Spleen (tissue), 11 donors: ENCODE data around the gene LRRC8D. TPM values are rescaled to one million over a fixed set of nuclear protein-coding genes. Genes with fewer than 3 reads are reported as not detected.
A peak's percentile ranks its signal among the peaks of the same experiment; 100 is the strongest.

Experiments
- DNase-seq: peaks from one replicate; pipeline ENCODE4 v3.0.0-alpha.2; 2020
- H3K27ac ChIP-seq, 8 donors: fragments of 200-600 bp; sonication (generic) in 7 of 8; 1 replicate in 4 of 8; 2 replicates in 4 of 8; pipeline versions ENCODE4 v1.5.0 to v1.8.0; 2016 to 2021; ENCODE audit warnings: inconsistent platforms in 4 of 8, mild to moderate bottlenecking in 4 of 8, moderate library complexity in 1 of 8
- H3K27me3 ChIP-seq, 7 donors: fragments of 200-600 bp; sonication (generic) in 6 of 7; replicated peaks in 1 of 7; 1 replicate in 4 of 7; 2 replicates in 3 of 7; pipeline versions ENCODE4 v1.5.0 to v1.8.0; 2016 to 2021; ENCODE audit warnings: inconsistent platforms in 3 of 7, mild to moderate bottlenecking in 1 of 7
- H3K36me3 ChIP-seq, 6 donors: fragments of 200-600 bp; sonication (generic) in 5 of 6; 1 replicate in 4 of 6; 2 replicates in 2 of 6; pipeline versions ENCODE4 v1.5.0 to v1.8.0; 2016 to 2021; ENCODE audit warnings: inconsistent platforms in 2 of 6
- H3K4me1 ChIP-seq, 6 donors: fragments of 200-600 bp; sonication (generic) in 5 of 6; 1 replicate in 3 of 6; 2 replicates in 3 of 6; pipeline versions ENCODE4 v1.5.0 to v1.8.0; 2016 to 2021; ENCODE audit warnings: inconsistent platforms in 3 of 6
- H3K4me3 ChIP-seq, 8 donors: fragments of 200-600 bp; sonication (generic) in 7 of 8; 1 replicate in 4 of 8; 2 replicates in 4 of 8; pipeline versions ENCODE4 v1.5.0 to v1.8.0; 2016 to 2021; ENCODE audit warnings: inconsistent platforms in 4 of 8, mild to moderate bottlenecking in 4 of 8, moderate library complexity in 2 of 8
- H3K9me3 ChIP-seq, 8 donors: fragments of 200-600 bp; sonication (generic) in 7 of 8; 1 replicate in 4 of 8; 2 replicates in 4 of 8; pipeline versions ENCODE4 v1.5.0 to v1.8.0; 2016 to 2021; ENCODE audit warnings: inconsistent platforms in 4 of 8
- POLR2A ChIP-seq, 3 donors: fragments of 450-650 bp; IDR thresholded peaks; one replicate each; pipeline ENCODE4 v1.5.1; 2017; ENCODE audit warnings: antibody characterized with exemption in 3 of 3, mild to moderate bottlenecking in 1 of 3
- POLR2AphosphoS5 ChIP-seq, 3 donors: sonication (generic); formaldehyde crosslinking; IDR thresholded peaks; one replicate each; pipeline ENCODE4 v1.5.1; 2017; ENCODE audit warnings: antibody characterized with exemption in 3 of 3
- WGBS, 5 donors: extraction: QIAGEN DNeasy Blood & Tissue Kit in 3 of 5; methylation state at CpG; one replicate each; pipeline versions ENCODE4 v1.1.5 to v1.1.7; 2013 to 2018; 5-methylcytosine and 5-hydroxymethylcytosine counted together
- intact Hi-C: fragments of 100-400 bp; cut with DNase I; formaldehyde crosslinking; loops from one replicate; pipeline ENCODE4 v1.15.0; 2023; ENCODE audit warnings: low total_unique reads
- polyA plus RNA-seq, 3 donors: library from polyadenylated mRNA; stranded (reverse); fragments of 200-250 nt; gene quantifications; one replicate each; pipeline ENCODE4 v1.2.1, GENCODE V29; 2013
- total RNA-seq, 7 donors: library from RNA; depleted of rRNA in 3 of 7; stranded (reverse); fragments of >200 nt in 3 of 7; fragmentation: NEBNext Ultra II Directional in 4 of 7; extraction: Animal tissue kit (Norgen Biotek cat#: 25700) in 4 of 7; gene quantifications; one replicate each; pipeline versions ENCODE4 v1.1.0 to v1.2.1, GENCODE V29; 2016 to 2021
- TF ChIP-seq, protein P1 (sequence below), 11 experiments: fragments of 200-600 bp in 7 of 11; fragments of 450-650 bp in 4 of 11; sonication (generic) in 4 of 11; IDR thresholded peaks in 8 of 11; conservative IDR thresholded peaks in 3 of 11; 1 replicate in 7 of 11; 2 replicates in 4 of 11; pipeline versions ENCODE4 v1.4.0 to v1.8.0; 2016 to 2021; ENCODE audit warnings: antibody characterized with exemption in 11 of 11, inconsistent platforms in 4 of 11, mild to moderate bottlenecking in 1 of 11
- donor health status: healthy with polysubstance abuse.
- donor health status: DM: no; HTN: no; CAD: no; lungs with moderate emphysema.
- donor health status: DM: no; HTN: no; CAD: no.
- donor health status: Bipolar disorder and iron deficiency.
- donor health status: healthy.
- donor health status: DM: no; HTN: no; CAD: no.
- donor health status: DM: yes; HTN: yes; CAD: no.

The LRRC8D gene
- total and polyA plus RNA-seq, 10 donors: 12.8 to 42.0 (median 34.5) TPM

DNA sequence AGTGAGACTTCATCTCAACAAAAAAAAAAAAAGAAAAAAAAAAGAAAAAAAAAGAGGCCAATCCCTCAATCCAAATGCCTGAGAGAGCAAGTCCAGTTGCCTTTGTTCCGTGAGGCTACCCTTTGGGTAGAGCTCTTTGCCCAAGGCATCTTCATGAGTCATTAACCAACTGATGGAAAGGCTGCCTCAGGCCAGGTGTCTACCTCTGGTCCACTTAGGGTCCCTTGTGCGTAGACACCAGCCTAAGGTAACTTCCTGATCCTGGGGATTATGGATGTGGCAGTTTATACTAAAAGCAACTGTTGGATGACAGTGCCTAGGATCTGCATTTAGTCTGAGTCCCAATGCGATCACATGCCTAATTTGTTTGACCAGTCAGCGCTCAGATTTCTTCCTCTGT lies 153.4 kb downstream of the LRRC8D start:
- Histone ChIP-seq H3K27ac (no peak overlapping the region), H3K36me3 (no peaks in the 10 kb centered on the region), H3K27me3 (no peaks in the 10 kb centered on the region), H3K4me1 (peaks cover 0 to 18% (median 2%) of the 10 kb centered on the region in 6 donors), H3K4me3 (no peak overlapping the region), H3K9me3 (no peaks in the 10 kb centered on the region)
- intact Hi-C loops: no loop called here
- WGBS, 5 donors: 96 to 99% (median 98%) methylated on average over 4 of the region's 4 CpGs
- no peak for DNase-seq
- TF ChIP-seq POLR2A (IDR thresholded peaks at IDR 0.05) (no peak), POLR2AphosphoS5 (IDR thresholded peaks at IDR 0.05) (no peak)
- TF ChIP-seq, protein P1, sequence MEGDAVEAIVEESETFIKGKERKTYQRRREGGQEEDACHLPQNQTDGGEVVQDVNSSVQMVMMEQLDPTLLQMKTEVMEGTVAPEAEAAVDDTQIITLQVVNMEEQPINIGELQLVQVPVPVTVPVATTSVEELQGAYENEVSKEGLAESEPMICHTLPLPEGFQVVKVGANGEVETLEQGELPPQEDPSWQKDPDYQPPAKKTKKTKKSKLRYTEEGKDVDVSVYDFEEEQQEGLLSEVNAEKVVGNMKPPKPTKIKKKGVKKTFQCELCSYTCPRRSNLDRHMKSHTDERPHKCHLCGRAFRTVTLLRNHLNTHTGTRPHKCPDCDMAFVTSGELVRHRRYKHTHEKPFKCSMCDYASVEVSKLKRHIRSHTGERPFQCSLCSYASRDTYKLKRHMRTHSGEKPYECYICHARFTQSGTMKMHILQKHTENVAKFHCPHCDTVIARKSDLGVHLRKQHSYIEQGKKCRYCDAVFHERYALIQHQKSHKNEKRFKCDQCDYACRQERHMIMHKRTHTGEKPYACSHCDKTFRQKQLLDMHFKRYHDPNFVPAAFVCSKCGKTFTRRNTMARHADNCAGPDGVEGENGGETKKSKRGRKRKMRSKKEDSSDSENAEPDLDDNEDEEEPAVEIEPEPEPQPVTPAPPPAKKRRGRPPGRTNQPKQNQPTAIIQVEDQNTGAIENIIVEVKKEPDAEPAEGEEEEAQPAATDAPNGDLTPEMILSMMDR (IDR thresholded peaks at IDR 0.05 in 8 of 11, conservative IDR thresholded peaks at IDR 0.05 in 3 of 11): no peak

DNA sequence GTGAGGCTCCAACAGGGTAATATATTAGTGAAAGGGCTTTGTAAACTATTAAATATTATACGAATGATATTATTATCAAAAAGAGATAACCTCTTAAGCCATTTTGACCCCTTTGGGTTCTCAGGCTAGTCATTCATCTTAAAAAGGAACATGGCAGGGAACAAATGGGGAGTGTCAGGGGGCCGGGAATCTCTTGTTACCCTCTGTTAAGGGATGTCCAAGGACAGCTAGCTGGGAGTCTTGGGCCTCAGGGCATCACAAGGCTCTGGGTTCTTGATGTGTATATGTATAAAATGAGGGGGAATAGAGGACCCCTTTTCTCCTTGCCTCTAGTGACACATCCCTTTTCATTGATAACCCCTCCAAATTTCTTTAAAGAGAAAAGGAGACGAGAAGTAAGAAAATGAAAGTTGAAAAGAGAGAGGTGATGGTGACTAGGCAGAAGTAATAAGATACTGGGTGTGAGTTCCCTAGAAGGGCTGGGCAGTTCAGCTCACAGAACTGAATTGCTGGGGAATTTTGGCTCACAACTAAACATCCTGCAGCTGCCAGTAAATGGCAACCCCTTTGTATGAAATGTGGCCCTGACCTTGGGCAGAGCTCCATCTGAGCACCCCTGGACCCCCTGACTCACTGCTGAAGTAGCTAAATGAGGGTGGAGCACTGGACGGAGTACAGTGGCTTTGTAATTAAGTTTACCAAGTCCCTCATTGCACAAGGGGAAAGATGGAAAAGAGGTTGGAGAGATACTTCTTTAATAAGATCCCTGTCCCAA lies 154.1 kb downstream of the LRRC8D start:
- H3K4me3 ChIP-seq: no peak overlapping the region
- TF ChIP-seq POLR2AphosphoS5 (IDR thresholded peaks at IDR 0.05) (no peak), POLR2A (IDR thresholded peaks at IDR 0.05) (no peak)
- TF ChIP-seq, protein P1 (IDR thresholded peaks at IDR 0.05 in 8 of 11, conservative IDR thresholded peaks at IDR 0.05 in 3 of 11): no peak
- 49 to 71% (median 59%) methylated on average over 4 of the region's 4 CpGs for WGBS, 5 donors

DNA sequence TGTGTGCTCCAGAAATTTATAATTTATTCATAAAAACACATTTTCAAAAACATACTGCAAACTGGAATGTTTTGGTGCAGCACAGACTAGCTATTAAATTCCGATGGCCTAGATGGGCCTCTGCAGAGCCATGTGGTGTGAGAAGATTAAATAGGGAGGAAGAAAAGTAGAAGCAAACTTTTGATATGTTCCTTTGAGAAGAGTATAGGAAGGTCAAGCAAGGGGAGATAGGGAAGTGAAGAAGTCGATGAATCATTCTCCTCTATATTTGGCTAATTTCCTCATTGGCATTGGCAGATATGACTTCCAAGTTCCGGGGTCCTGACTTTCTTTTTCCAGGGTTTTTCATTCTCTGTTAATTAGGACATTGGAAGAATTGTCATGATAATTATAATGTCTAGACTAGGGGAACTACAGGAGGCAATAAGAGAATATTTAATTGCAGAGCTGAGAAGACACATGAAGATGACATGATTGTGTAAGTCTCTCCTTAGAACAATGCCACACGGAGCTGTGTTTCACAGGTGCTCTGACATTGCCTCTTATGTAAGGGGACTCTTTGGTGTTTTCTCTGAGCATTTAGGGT lies 154.8 kb downstream of the LRRC8D start:
- 22 to 52% (median 37%) methylated on average over 4 of the region's 4 CpGs for WGBS, 5 donors
- no peak for DNase-seq
- Histone ChIP-seq H3K27me3 (no peaks in the 10 kb centered on the region), H3K9me3 (no peaks in the 10 kb centered on the region), H3K4me3 (no peak overlapping the region), H3K4me1 (peaks cover 0 to 18% (median 2%) of the 10 kb centered on the region in 6 donors), H3K27ac (peak overlapping the region in 3 of 8 donors; percentile 21 to 30 (median 21)), H3K36me3 (no peaks in the 10 kb centered on the region)
- intact Hi-C loops: no loop called here
- TF ChIP-seq, protein P1 (IDR thresholded peaks at IDR 0.05 in 8 of 11, conservative IDR thresholded peaks at IDR 0.05 in 3 of 11): no peak
- TF ChIP-seq POLR2A (IDR thresholded peaks at IDR 0.05) (no peak), POLR2AphosphoS5 (IDR thresholded peaks at IDR 0.05) (no peak)

More for the DNA sequence above, 154.1 kb downstream of the LRRC8D start:
- Histone ChIP-seq H3K9me3 (no peaks in the 10 kb centered on the region), H3K27ac (peak overlapping the region in 3 of 8 donors; percentile 21 to 30 (median 21)), H3K4me1 (peaks cover 0 to 18% (median 2%) of the 10 kb centered on the region in 6 donors), H3K27me3 (no peaks in the 10 kb centered on the region), H3K36me3 (no peaks in the 10 kb centered on the region)
- intact Hi-C loops: no loop called here
- no peak for DNase-seq

DNA sequence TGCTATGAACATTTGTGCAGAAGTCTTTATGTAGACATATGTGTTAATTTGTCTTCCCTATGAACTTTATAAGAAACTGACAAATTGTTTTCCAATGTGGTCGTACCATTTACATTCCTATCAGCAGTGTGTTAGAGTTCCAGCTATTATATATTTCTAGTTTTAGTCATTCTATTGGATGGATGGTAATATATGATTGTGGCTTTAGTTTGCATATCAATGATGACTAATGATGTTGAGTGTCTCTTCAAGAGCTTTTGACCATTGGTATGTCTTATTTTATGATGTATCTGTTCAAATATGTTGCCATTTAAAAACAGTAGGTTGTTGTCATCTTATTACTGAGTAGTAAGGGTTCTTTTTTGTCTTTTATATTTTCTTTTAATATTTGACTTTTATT lies 157.9 kb downstream of the LRRC8D start:
- Histone ChIP-seq H3K4me3 (no peak overlapping the region), H3K4me1 (peaks cover 0 to 29% (median 4%) of the 10 kb centered on the region in 6 donors), H3K27me3 (no peaks in the 10 kb centered on the region), H3K27ac (no peak overlapping the region), H3K36me3 (no peaks in the 10 kb centered on the region), H3K9me3 (no peaks in the 10 kb centered on the region)
- TF ChIP-seq POLR2A (IDR thresholded peaks at IDR 0.05): no peak
- no peak for TF ChIP-seq POLR2AphosphoS5 (IDR thresholded peaks at IDR 0.05)
- TF ChIP-seq, protein P1 (IDR thresholded peaks at IDR 0.05 in 8 of 11, conservative IDR thresholded peaks at IDR 0.05 in 3 of 11): no peak
- intact Hi-C loops: no loop called here
- 94 to 98% (median 98%) methylated on average over 1 of the region's 1 CpG for WGBS, 5 donors
- no peak for DNase-seq
